Liver (tissue), 3 donors: ENCODE data around the gene ERO1B.

Source experiments
- ATF3 ChIP-seq: IDR thresholded peaks from 2 replicates; pipeline ENCODE4 v1.6.1; 2016; ENCODE audit warnings: antibody characterized with exemption
- CTCF ChIP-seq: fragments of 150-350 bp; IDR thresholded peaks from 2 replicates; pipeline ENCODE4 v1.5.1; 2017; ENCODE audit warnings: improper control_type of control experiment, low read depth, low read length; ENCODE audit not compliant: missing input control
- FOXA1 ChIP-seq: IDR thresholded peaks from 2 replicates; pipeline ENCODE4 v1.6.1; 2016; ENCODE audit warnings: antibody characterized with exemption
- GABPA ChIP-seq, 2 donors: IDR thresholded peaks in 1 of 2; conservative IDR thresholded peaks in 1 of 2; 2 replicates each; pipeline ENCODE4 v1.6.1; 2016; ENCODE audit warnings: antibody characterized with exemption in 2 of 2, mild to moderate bottlenecking in 1 of 2, moderate library complexity in 1 of 2
- JUND ChIP-seq, 2 donors: IDR thresholded peaks; 2 replicates each; pipeline ENCODE4 v1.6.1; 2016; ENCODE audit warnings: antibody characterized with exemption in 2 of 2
- MAX ChIP-seq: IDR thresholded peaks from 2 replicates; pipeline ENCODE4 v1.6.1; 2016; ENCODE audit warnings: antibody characterized with exemption
- RAD21 ChIP-seq, 2 donors: IDR thresholded peaks; 2 replicates each; pipeline ENCODE4 v1.6.1; 2016; ENCODE audit warnings: antibody characterized with exemption in 2 of 2, mild to moderate bottlenecking in 2 of 2
- TAF1 ChIP-seq: conservative IDR thresholded peaks from 2 replicates; pipeline ENCODE4 v1.6.1; 2016; ENCODE audit warnings: antibody characterized with exemption, mild to moderate bottlenecking
- YY1 ChIP-seq: IDR thresholded peaks from 2 replicates; pipeline ENCODE4 v1.6.1; 2016; ENCODE audit warnings: antibody characterized with exemption, mild to moderate bottlenecking
- TF ChIP-seq, protein P1 (sequence below): IDR thresholded peaks from 2 replicates; pipeline ENCODE4 v1.6.1; 2016; ENCODE audit warnings: antibody characterized with exemption
- donor health status: healthy.
- donor health status: healthy.

DNA sequence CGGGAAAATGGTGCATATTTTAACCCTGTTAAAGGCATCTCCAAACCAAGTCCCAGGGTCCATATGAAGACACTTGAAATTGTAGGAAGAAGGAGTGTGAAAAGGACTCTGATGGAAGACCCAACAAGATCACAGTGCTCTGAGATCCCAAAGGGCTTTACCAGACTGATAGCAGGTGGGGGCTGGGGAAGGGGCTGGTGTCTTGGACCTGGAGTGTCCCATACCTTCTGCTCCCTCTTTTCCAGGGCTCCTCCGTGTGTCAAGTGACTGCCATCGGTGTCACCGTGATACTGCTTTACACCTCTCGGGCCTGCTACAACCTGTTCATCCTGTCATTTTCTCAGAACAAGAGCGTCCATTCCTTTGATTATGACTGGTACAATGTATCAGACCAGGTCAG is 102.1 kb downstream of the ERO1B start:
- TF ChIP-seq JUND (IDR thresholded peaks at IDR 0.05) = no peak
- TF ChIP-seq CTCF = no peak
- TF ChIP-seq ATF3 = no peak
- no peak for TF ChIP-seq FOXA1
- TF ChIP-seq GABPA (IDR thresholded peaks at IDR 0.05 in 1 of 2, conservative IDR thresholded peaks at IDR 0.05 in 1 of 2) = no peak
- TF ChIP-seq RAD21 (IDR thresholded peaks at IDR 0.05) = no peak
- TF ChIP-seq, protein P1, sequence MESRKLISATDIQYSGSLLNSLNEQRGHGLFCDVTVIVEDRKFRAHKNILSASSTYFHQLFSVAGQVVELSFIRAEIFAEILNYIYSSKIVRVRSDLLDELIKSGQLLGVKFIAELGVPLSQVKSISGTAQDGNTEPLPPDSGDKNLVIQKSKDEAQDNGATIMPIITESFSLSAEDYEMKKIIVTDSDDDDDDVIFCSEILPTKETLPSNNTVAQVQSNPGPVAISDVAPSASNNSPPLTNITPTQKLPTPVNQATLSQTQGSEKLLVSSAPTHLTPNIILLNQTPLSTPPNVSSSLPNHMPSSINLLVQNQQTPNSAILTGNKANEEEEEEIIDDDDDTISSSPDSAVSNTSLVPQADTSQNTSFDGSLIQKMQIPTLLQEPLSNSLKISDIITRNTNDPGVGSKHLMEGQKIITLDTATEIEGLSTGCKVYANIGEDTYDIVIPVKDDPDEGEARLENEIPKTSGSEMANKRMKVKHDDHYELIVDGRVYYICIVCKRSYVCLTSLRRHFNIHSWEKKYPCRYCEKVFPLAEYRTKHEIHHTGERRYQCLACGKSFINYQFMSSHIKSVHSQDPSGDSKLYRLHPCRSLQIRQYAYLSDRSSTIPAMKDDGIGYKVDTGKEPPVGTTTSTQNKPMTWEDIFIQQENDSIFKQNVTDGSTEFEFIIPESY = no peak
- TF ChIP-seq YY1 = no peak
- TF ChIP-seq MAX = no peak
- no peak for TF ChIP-seq TAF1
